PC-9 (cell line): ENCODE measurements around the gene BACH2. TPM values are rescaled to one million over a fixed set of nuclear protein-coding genes. Genes with fewer than 3 reads are reported as not detected.

ENCODE experiments used
- BruUV-seq: library from RNA; stranded (reverse); fragments of 400-500 nt; replicated peaks from 2 replicates; lab custom pipeline; 2021; lab: Mats Ljungman, UMichigan
- CTCF ChIA-PET: fragments of 300-600 bp; sonication (Branson Sonifier 250); formaldehyde crosslinking; loops from one replicate; lab custom pipeline; 2022; ENCODE audit warnings: antibody characterized with exemption; lab: Charles Lee
- POLR2A ChIA-PET: fragments of 300-600 bp; sonication (Branson Sonifier 250); formaldehyde crosslinking; loops from one replicate; lab custom pipeline; 2022; ENCODE audit warnings: antibody characterized with exemption; ENCODE audit not compliant: unreplicated experiment; lab: Charles Lee
- DNase-seq, 2 experiments: peaks; one replicate each; pipeline versions ENCODE4 v3.0.0 to v3.0.0-alpha.2; 2015 to 2022; ENCODE audit warnings: mixed read lengths in 1 of 2
- H2AFZ ChIP-seq: fragments of 200-600 bp; sonication (generic); 2 replicates; pipeline ENCODE4 v1.8.1; 2017; ENCODE audit warnings: antibody characterized with exemption
- H3F3A ChIP-seq: fragments of 200-600 bp; sonication (generic); 2 replicates; pipeline ENCODE4 v1.8.1; 2017; ENCODE audit warnings: antibody characterized with exemption, mild to moderate bottlenecking, low read depth; ENCODE audit not compliant: insufficient read depth
- H3K27ac ChIP-seq: fragments of 200-600 bp; sonication (generic); 2 replicates; pipeline ENCODE4 v1.6.1; 2016; ENCODE audit warnings: mixed run types
- H3K27me3 ChIP-seq: fragments of 200-600 bp; sonication (generic); 2 replicates; pipeline ENCODE4 v1.6.1; 2016; ENCODE audit warnings: low read depth, mixed run types; ENCODE audit not compliant: insufficient read depth
- H3K36me3 ChIP-seq: fragments of 200-600 bp; sonication (generic); 2 replicates; pipeline ENCODE4 v1.6.1; 2016; ENCODE audit warnings: low read depth, mixed run types
- H3K4me1 ChIP-seq: fragments of 200-600 bp; sonication (generic); replicated peaks from 2 replicates; pipeline ENCODE4 v1.6.1; 2016; ENCODE audit warnings: mixed run types; ENCODE audit not compliant: insufficient read depth
- H3K4me2 ChIP-seq: fragments of 200-600 bp; sonication (generic); 2 replicates; pipeline ENCODE4 v1.6.1; 2017; ENCODE audit warnings: mixed run types
- H3K4me3 ChIP-seq: fragments of 200-600 bp; sonication (generic); 2 replicates; pipeline ENCODE4 v1.6.1; 2016; ENCODE audit warnings: mixed run types
- H3K79me2 ChIP-seq: fragments of 200-600 bp; sonication (generic); 2 replicates; pipeline ENCODE4 v1.6.1; 2017; ENCODE audit warnings: low read depth, mixed run types
- H3K9me2 ChIP-seq: fragments of 200-600 bp; sonication (generic); 2 replicates; pipeline ENCODE4 v1.8.1; 2017; ENCODE audit warnings: mild to moderate bottlenecking; ENCODE audit not compliant: insufficient read depth
- H3K9me3 ChIP-seq: fragments of 200-600 bp; sonication (generic); 2 replicates; pipeline ENCODE4 v1.8.1; 2016; ENCODE audit warnings: low read depth; ENCODE audit not compliant: insufficient read depth
- H4K20me1 ChIP-seq: fragments of 200-600 bp; sonication (generic); 2 replicates; pipeline ENCODE4 v1.8.1; 2017; ENCODE audit not compliant: insufficient read depth
- EZH2 ChIP-seq: fragments of 200-600 bp; sonication (generic); IDR thresholded peaks from 2 replicates; pipeline ENCODE4 v1.8.0; 2017; ENCODE audit warnings: antibody characterized with exemption, low read depth
- intact Hi-C: fragments of 100-400 bp; cut with micrococcal nuclease; formaldehyde crosslinking; loops from one replicate; pipeline ENCODE4 v1.10.0; 2022; ENCODE audit not compliant: unreplicated experiment
- total RNA-seq: library from RNA; stranded (reverse); gene quantifications from 2 replicates; pipeline ENCODE4 v1.2.3, GENCODE V29; 2021
- TF ChIP-seq, protein P1 (sequence below): fragments of 200-600 bp; sonication (generic); conservative IDR thresholded peaks from 2 replicates; pipeline ENCODE4 v1.6.1; 2017; ENCODE audit warnings: mixed run types, antibody characterized with exemption, mild to moderate bottlenecking, moderate library complexity

The BACH2 gene
- total RNA-seq, 1 experiment from 2014 or later = 2.3 TPM

DNA sequence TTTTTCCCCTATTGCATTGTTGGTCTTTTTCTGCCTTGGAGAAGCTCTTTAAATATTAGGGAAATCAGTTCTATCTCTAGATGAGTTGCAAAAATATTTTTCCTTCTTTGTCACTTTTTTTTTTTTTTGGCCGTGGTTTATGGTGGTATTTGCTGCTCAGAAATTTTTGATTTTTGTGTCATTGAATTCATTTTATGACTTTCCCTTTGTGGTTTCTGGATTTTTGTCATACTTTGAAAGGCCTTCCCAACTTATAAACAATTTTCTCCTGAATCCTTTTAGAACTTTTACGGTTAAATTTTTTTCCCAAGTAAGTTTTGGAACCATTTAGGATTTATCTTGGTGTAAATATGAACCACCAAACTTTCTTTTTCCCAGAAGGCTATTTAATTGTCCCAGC is 256.7 kb downstream of the BACH2 start:
- intact Hi-C loops = no loop called here
- no peaks in the 10 kb centered on the region for H3F3A ChIP-seq
- H3K4me1 ChIP-seq = no peaks in the 10 kb centered on the region
- H3K9me2 ChIP-seq = no peaks in the 10 kb centered on the region
- ChIA-PET CTCF (no interaction called here), POLR2A (interaction anchor here (0.7 kb wide), 1 partner anchor 9 kb away, joined by 6 read pairs; no protein-coding TSS in a partner anchor)
- no peak overlapping the region for H3K4me3 ChIP-seq
- no peaks in the 10 kb centered on the region for H3K79me2 ChIP-seq
- no peaks in the 10 kb centered on the region for H3K9me3 ChIP-seq
- no peak overlapping the region for H3K4me2 ChIP-seq
- BruUV-seq = no TSS peak
- TF ChIP-seq, protein P1, sequence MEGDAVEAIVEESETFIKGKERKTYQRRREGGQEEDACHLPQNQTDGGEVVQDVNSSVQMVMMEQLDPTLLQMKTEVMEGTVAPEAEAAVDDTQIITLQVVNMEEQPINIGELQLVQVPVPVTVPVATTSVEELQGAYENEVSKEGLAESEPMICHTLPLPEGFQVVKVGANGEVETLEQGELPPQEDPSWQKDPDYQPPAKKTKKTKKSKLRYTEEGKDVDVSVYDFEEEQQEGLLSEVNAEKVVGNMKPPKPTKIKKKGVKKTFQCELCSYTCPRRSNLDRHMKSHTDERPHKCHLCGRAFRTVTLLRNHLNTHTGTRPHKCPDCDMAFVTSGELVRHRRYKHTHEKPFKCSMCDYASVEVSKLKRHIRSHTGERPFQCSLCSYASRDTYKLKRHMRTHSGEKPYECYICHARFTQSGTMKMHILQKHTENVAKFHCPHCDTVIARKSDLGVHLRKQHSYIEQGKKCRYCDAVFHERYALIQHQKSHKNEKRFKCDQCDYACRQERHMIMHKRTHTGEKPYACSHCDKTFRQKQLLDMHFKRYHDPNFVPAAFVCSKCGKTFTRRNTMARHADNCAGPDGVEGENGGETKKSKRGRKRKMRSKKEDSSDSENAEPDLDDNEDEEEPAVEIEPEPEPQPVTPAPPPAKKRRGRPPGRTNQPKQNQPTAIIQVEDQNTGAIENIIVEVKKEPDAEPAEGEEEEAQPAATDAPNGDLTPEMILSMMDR = no peak
- TF ChIP-seq EZH2 = no peak
- H3K27ac ChIP-seq = no peak overlapping the region
- H2AFZ ChIP-seq = no peak overlapping the region
- H4K20me1 ChIP-seq = no peaks in the 10 kb centered on the region
- no peak for DNase-seq
- no peaks in the 10 kb centered on the region for H3K27me3 ChIP-seq
- no peaks in the 10 kb centered on the region for H3K36me3 ChIP-seq

DNA sequence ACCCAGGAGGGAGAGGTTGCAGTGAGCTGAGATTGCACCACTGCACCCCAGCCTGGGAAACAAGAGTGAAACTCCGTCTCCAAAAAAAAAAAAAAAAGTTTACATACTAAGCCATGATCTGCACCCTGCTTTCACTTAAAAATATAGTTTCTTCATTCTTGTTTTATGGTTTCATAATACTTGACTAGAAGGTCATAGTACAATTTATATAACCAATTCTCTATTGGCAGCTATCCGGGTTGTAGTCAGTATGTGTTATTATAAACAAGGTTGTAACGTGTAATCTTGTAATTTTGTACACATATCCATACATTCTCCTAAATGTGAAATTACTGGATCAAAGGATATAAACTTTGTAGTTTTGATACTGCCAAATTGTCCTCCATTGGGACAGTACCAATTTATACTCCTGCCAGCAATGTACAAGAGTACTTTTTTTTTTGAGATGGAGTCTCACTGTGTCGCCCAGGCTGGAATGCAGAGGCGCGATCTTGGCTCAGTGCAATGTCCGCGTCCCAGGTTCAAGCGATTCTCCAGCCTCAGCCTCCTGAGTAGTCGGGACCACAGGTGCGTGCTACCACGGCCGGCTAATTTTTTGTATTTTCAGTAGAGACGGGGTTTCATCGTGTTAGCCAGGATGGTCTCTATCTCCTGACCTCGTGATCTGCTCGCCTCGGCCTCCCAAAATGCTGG is 257.5 kb downstream of the BACH2 start:
- Histone ChIP-seq H3K4me1 (no peaks in the 10 kb centered on the region), H3K9me2 (no peaks in the 10 kb centered on the region), H3F3A (no peaks in the 10 kb centered on the region), H3K27me3 (no peaks in the 10 kb centered on the region), H3K4me2 (no peak overlapping the region), H3K9me3 (no peaks in the 10 kb centered on the region), H3K79me2 (no peaks in the 10 kb centered on the region), H4K20me1 (no peaks in the 10 kb centered on the region), H3K27ac (no peak overlapping the region), H3K4me3 (no peak overlapping the region), H2AFZ (no peak overlapping the region), H3K36me3 (no peaks in the 10 kb centered on the region)
- no peak for DNase-seq
- intact Hi-C loops = no loop called here
- ChIA-PET POLR2A (no interaction called here), CTCF (no interaction called here)
- TF ChIP-seq, protein P1 = no peak
- no peak for TF ChIP-seq EZH2
- no TSS peak for BruUV-seq

DNA sequence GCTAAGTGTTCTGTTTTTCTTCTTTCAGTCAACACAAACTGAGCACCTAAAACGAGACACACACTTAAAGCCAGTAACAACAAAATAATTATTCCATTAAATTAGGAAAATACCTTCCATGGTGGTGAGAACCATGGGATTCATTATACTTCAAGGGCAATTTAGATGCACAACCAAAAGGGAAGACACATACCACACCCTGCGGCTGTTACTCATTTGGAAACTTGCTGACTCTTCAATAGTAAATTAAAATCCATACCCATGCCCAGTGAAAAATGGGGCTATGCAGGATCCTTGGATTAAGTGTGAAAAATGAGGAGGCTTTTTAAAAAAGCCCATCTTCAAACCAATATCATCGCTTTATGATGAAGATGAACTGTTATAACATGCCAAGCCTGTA is 259.7 kb downstream of the BACH2 start:
- H3K79me2 ChIP-seq = no peaks in the 10 kb centered on the region
- no peaks in the 10 kb centered on the region for H3K4me1 ChIP-seq
- H3K27ac ChIP-seq = no peak overlapping the region
- no TSS peak for BruUV-seq
- no peak for DNase-seq
- H2AFZ ChIP-seq = no peak overlapping the region
- intact Hi-C loops = no loop called here
- H3K4me3 ChIP-seq = no peak overlapping the region
- no peak for TF ChIP-seq EZH2
- TF ChIP-seq, protein P1 = no peak
- no peaks in the 10 kb centered on the region for H3K9me2 ChIP-seq
- no peaks in the 10 kb centered on the region for H3K9me3 ChIP-seq
- H4K20me1 ChIP-seq = no peaks in the 10 kb centered on the region
- ChIA-PET POLR2A (no interaction called here), CTCF (no interaction called here)
- no peak overlapping the region for H3K4me2 ChIP-seq
- H3F3A ChIP-seq = no peaks in the 10 kb centered on the region
- no peaks in the 10 kb centered on the region for H3K36me3 ChIP-seq
- H3K27me3 ChIP-seq = no peaks in the 10 kb centered on the region
